ENCODE data around the gene CHMP1A. TPM values are rescaled to one million over a fixed set of nuclear protein-coding genes. Genes with fewer than 3 reads are reported as not detected.
"Not testable (repeated sequence)": the region's sequence is repeated elsewhere in the genome, so short reads cannot be mapped to it uniquely, and the experiment has no call there.

CHMP1A gene
- total RNA-seq, 3 donors from 2014 or later (not counting 1 experiment from before 2014, with no cell fraction given) = 124 to 135 (median 134) TPM

DNA sequence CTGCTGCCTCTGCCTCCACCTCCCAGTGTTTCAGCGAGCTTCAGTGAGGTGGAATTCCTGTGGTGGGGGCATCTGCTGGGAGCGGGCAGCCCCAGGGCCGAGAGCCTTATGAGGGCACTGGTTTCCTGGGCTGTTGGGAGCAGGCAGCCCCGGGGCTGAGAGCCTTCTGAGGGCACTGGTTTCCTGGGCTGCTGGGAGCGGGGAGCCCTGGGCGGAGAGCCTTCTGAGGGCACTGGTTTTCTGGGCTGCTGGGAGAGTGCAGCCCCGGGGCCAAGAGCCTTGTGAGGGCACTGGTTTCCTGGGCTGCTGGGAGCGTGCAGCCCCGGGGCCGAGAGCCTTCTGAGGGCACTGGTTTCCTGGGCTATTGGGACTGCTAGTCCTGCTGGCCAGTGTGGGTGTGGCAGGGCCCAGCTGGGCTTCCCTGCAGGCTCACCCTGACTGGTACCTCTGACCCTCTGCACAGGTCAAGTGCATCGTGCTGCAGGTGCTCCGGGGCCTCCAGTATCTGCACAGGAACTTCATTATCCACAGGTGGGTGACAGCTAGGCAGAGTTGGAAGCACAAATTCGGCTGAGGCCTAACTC, 34.6 kb upstream of the CHMP1A start:
- no peak overlapping the region for H3K4me3 Mint-ChIP-seq
- Histone ChIP-seq H3K4me3 (ENCODE audit: low read length) (no peak overlapping the region), H3K27me3 (ENCODE audit: control insufficient read depth, insufficient read depth, low read length) (no peaks in the 10 kb centered on the region), H3K4me1 (ENCODE audit: control insufficient read depth, insufficient read depth, low read length) (peaks cover 34% of the 10 kb centered on the region), H3K36me3 (ENCODE audit: control insufficient read depth, insufficient read depth, low read length) (peaks cover 35% of the 10 kb centered on the region), H3K9me3 (ENCODE audit: control insufficient read depth, insufficient read depth, low read length) (no peaks in the 10 kb centered on the region), H3K27ac (ENCODE audit: low read length) (no peak overlapping the region)
- no peaks in the 10 kb centered on the region for H3K27me3 Mint-ChIP-seq (ENCODE audit: low read depth in 2 of 2)
- 93% methylated on average over 13 of the region's 13 CpGs for WGBS (ENCODE audit: insufficient coverage)
- DNase-seq = no peak
- H3K36me3 Mint-ChIP-seq = no peaks in the 10 kb centered on the region
- intact Hi-C loops (cut with micrococcal nuclease) = no loop called here
- no peak overlapping the region for H3K27ac Mint-ChIP-seq
- no peak for ATAC-seq
- H3K9me3 Mint-ChIP-seq = no peaks in the 10 kb centered on the region
- no peak for TF ChIP-seq CTCF (IDR thresholded peaks at IDR 0.05)
- H3K4me1 Mint-ChIP-seq = peaks cover 19 to 40% of the 10 kb centered on the region in 2 donors

GRCh38 chr16:89691231-89691985, 33.9 kb upstream of the CHMP1A start:
- H3K9me3 Mint-ChIP-seq = no peaks in the 10 kb centered on the region
- 97% methylated on average over 21 of the region's 21 CpGs for WGBS (ENCODE audit: insufficient coverage)
- DNase-seq (no peak), ATAC-seq (no peak)
- peaks cover 12 to 39% of the 10 kb centered on the region in 2 donors for H3K4me1 Mint-ChIP-seq
- H3K4me3 ChIP-seq (ENCODE audit: low read length) = no peak overlapping the region
- no peaks in the 10 kb centered on the region for H3K27me3 Mint-ChIP-seq (ENCODE audit: low read depth in 2 of 2)
- peaks cover 35% of the 10 kb centered on the region for H3K36me3 ChIP-seq (ENCODE audit: control insufficient read depth, insufficient read depth, low read length)
- H3K4me3 Mint-ChIP-seq = no peak overlapping the region
- no peaks in the 10 kb centered on the region for H3K9me3 ChIP-seq (ENCODE audit: control insufficient read depth, insufficient read depth, low read length)
- no peaks in the 10 kb centered on the region for H3K36me3 Mint-ChIP-seq
- no peak for TF ChIP-seq CTCF (IDR thresholded peaks at IDR 0.05)
- intact Hi-C loops (cut with micrococcal nuclease) = no loop called here
- H3K27me3 ChIP-seq (ENCODE audit: control insufficient read depth, insufficient read depth, low read length) = no peaks in the 10 kb centered on the region
- peaks cover 29% of the 10 kb centered on the region for H3K4me1 ChIP-seq (ENCODE audit: control insufficient read depth, insufficient read depth, low read length)
- no peak overlapping the region for H3K27ac Mint-ChIP-seq
- H3K27ac ChIP-seq (ENCODE audit: low read length) = no peak overlapping the region

DNA sequence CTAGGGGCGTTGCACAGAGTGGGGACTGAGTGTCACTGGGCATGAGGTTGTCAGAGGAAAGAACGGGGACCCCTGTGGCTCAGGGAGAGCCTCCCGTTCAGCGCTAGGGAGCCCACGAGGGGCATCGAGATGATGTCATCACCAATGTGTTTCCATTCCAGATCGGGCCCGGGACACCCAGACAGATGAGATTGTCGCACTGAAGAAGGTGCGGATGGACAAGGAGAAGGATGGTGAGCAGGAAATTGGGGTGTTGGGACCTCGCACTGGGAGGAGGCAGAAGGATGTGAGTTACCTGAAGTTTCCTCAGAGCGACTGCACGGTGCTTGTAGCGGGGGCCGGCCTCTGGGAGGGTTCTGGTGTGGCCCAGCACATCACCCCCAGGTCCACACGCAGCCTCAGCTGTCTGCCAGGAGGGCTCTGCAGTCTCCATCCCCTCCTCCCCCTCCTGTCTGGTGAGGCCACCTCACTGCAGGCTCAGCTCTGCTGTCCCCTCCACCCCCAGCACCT, 32.9 kb upstream of the CHMP1A start:
- intact Hi-C loops (cut with micrococcal nuclease) = no loop called here
- no peak overlapping the region for H3K27ac ChIP-seq (ENCODE audit: low read length)
- DNase-seq (no peak), ATAC-seq (no peak)
- H3K4me3 ChIP-seq (ENCODE audit: low read length) = no peak overlapping the region
- no peaks in the 10 kb centered on the region for H3K9me3 ChIP-seq (ENCODE audit: control insufficient read depth, insufficient read depth, low read length)
- H3K36me3 Mint-ChIP-seq = no peaks in the 10 kb centered on the region
- H3K4me3 Mint-ChIP-seq = no peak overlapping the region
- peaks cover 29% of the 10 kb centered on the region for H3K4me1 ChIP-seq (ENCODE audit: control insufficient read depth, insufficient read depth, low read length)
- H3K27me3 ChIP-seq (ENCODE audit: control insufficient read depth, insufficient read depth, low read length) = no peaks in the 10 kb centered on the region
- peaks cover 7 to 32% of the 10 kb centered on the region in 2 donors for H3K4me1 Mint-ChIP-seq
- WGBS (ENCODE audit: insufficient coverage) = 95% methylated on average over 16 of the region's 16 CpGs
- no peaks in the 10 kb centered on the region for H3K27me3 Mint-ChIP-seq (ENCODE audit: low read depth in 2 of 2)
- TF ChIP-seq CTCF (IDR thresholded peaks at IDR 0.05) = no peak
- no peaks in the 10 kb centered on the region for H3K9me3 Mint-ChIP-seq
- no peak overlapping the region for H3K27ac Mint-ChIP-seq
- peaks cover 33% of the 10 kb centered on the region for H3K36me3 ChIP-seq (ENCODE audit: control insufficient read depth, insufficient read depth, low read length)

DNA sequence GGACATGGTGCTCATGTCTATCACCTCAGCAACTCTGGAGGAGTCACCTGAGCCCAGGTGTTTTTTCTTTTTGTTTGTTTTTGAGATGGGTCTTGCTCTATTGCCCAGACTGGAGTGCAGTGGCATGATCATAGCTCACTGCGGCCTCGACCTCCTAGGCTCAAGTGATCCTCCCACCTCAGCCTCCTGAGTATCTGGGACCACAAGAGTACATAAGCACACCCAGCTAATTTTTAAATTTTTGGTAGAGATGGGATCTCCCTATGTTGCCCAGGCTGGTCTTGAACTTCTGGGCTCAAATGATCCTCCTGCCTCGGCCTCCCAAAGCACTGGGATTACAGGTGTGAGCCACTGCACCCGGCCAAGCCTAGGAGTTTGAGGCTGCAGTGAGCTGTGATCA, 32.1 kb upstream of the CHMP1A start:
- H3K27me3 ChIP-seq (ENCODE audit: control insufficient read depth, insufficient read depth, low read length); H3K27ac ChIP-seq (ENCODE audit: low read length); ATAC-seq; H3K9me3 ChIP-seq (ENCODE audit: control insufficient read depth, insufficient read depth, low read length); H3K9me3 Mint-ChIP-seq; H3K27ac Mint-ChIP-seq; DNase-seq; H3K4me3 ChIP-seq (ENCODE audit: low read length); intact Hi-C loops (cut with micrococcal nuclease); H3K36me3 Mint-ChIP-seq; H3K27me3 Mint-ChIP-seq (ENCODE audit: low read depth in 2 of 2); H3K4me3 Mint-ChIP-seq: not testable (repeated sequence)
- WGBS (ENCODE audit: insufficient coverage) = 90% methylated on average over 4 of the region's 4 CpGs
- H3K36me3 ChIP-seq (ENCODE audit: control insufficient read depth, insufficient read depth, low read length) = peaks cover 31% of the 10 kb centered on the region
- peaks cover 22% of the 10 kb centered on the region for H3K4me1 ChIP-seq (ENCODE audit: control insufficient read depth, insufficient read depth, low read length)
- H3K4me1 Mint-ChIP-seq = peaks cover 7 to 29% of the 10 kb centered on the region in 2 donors
